K562 (cell line): Measurements from ENCODE around the gene COL4A1. TPM values are rescaled to one million over a fixed set of nuclear protein-coding genes. Genes with fewer than 3 reads are reported as not detected.
A peak's percentile ranks its signal among the peaks of the same experiment; 100 is the strongest.

Experiments
- ATAC-seq: fragments of 200-7000 bp; cut with Tn5 transposase; 3 replicates; pipeline ENCODE4 v1.9.1; 2020; ENCODE audit warnings: moderate library complexity
- BruUV-seq: library from RNA; stranded (reverse); fragments of 400-500 nt; replicated peaks from 2 replicates; lab custom pipeline; 2021; lab: Mats Ljungman, UMichigan
- CTCF ChIA-PET: fragments of 300-600 bp; formaldehyde crosslinking; extraction: SDS; loops from one replicate; lab custom pipeline; 2021; ENCODE audit warnings: low intra/inter-chr PET ratio; lab: Yijun Ruan, JAX
- POLR2A ChIA-PET: fragments of 300-600, 350-650 bp; sonication (Branson Sonifier 250); formaldehyde crosslinking; extraction: SDS; loops from one replicate; lab custom pipeline; 2021; ENCODE audit warnings: antibody characterized with exemption, inconsistent platforms; lab: Yijun Ruan, JAX
- DNase-seq, 4 experiments: peaks; one replicate each; pipeline versions ENCODE4 v3.0.0 to v3.0.0-alpha.2; 2011 to 2018; ENCODE audit warnings: low spot score in 3 of 4, mixed read lengths in 3 of 4; ENCODE audit errors: extremely low read depth in 1 of 4
- FAIRE-seq: peaks from 2 replicates; lab custom pipeline; 2011; peaks lifted over from hg19 to GRCh38; lab: Jason Lieb, UNC
- H2AFZ ChIP-seq: 2 replicates; pipeline ENCODE4 v1.6.0; 2011; ENCODE audit warnings: low read depth, low read length, control low read depth, inconsistent platforms
- H3K27ac ChIP-seq: fragments of 200-600 bp; 3 replicates; pipeline ENCODE4 v1.8.0; 2011; ENCODE audit warnings: low read depth, mild to moderate bottlenecking, control low read depth, inconsistent platforms, low read length, moderate library complexity, mixed read lengths; ENCODE audit errors: extremely low read depth
- H3K27me3 ChIP-seq, 2 experiments: fragments of 300-600 bp in 1 of 2; 2 replicates in 1 of 2; 3 replicates in 1 of 2; pipeline versions ENCODE4 v1.6.0 to v1.8.0; 2011; ENCODE audit warnings: inconsistent platforms in 2 of 2, low read length in 2 of 2, mild to moderate bottlenecking in 1 of 2, mixed read lengths in 1 of 2, moderate library complexity in 1 of 2; ENCODE audit not compliant: control insufficient read depth in 2 of 2, insufficient read depth in 2 of 2
- H3K36me3 ChIP-seq: fragments of 300-600 bp; 3 replicates; pipeline ENCODE4 v1.8.0; 2011; ENCODE audit warnings: mild to moderate bottlenecking, low read length, inconsistent platforms; ENCODE audit not compliant: control insufficient read depth, insufficient read depth
- H3K4me1 ChIP-seq, 2 experiments: fragments of 200-600 bp in 1 of 2; replicated peaks in 1 of 2; 2 replicates in 1 of 2; 3 replicates in 1 of 2; pipeline versions ENCODE4 v1.5.1 to v1.8.0; 2011; ENCODE audit warnings: inconsistent platforms in 2 of 2, low read length in 2 of 2, mild to moderate bottlenecking in 1 of 2, mixed read lengths in 1 of 2, moderate library complexity in 1 of 2; ENCODE audit not compliant: control insufficient read depth in 2 of 2, insufficient read depth in 2 of 2
- H3K4me2 ChIP-seq: 2 replicates; pipeline ENCODE4 v1.6.1; 2011; ENCODE audit warnings: low read length, control low read depth, inconsistent platforms, mixed read lengths; ENCODE audit not compliant: insufficient read depth
- H3K4me3 ChIP-seq: fragments of 200-600 bp; sonication (generic), shearing (Covaris generic); 2 replicates; pipeline ENCODE4 v1.5.1; 2016; ENCODE audit warnings: control low read depth, inconsistent platforms
- H3K79me2 ChIP-seq: fragments of 200-600 bp; 3 replicates; pipeline ENCODE4 v1.8.0; 2011; ENCODE audit warnings: low read length, inconsistent platforms; ENCODE audit not compliant: control insufficient read depth, insufficient read depth
- H3K9ac ChIP-seq, 2 experiments: 2 replicates each; pipeline versions ENCODE4 v1.6.0 to v1.6.1; 2011; ENCODE audit warnings: low read depth in 2 of 2, low read length in 2 of 2, control low read depth in 1 of 2, inconsistent platforms in 1 of 2, mild to moderate bottlenecking in 1 of 2, mixed read lengths in 1 of 2; ENCODE audit not compliant: insufficient read depth in 1 of 2
- H3K9me1 ChIP-seq: one replicate; pipeline ENCODE4 v1.6.0; 2011; ENCODE audit warnings: inconsistent platforms, mild to moderate bottlenecking, low read length, moderate library complexity; ENCODE audit not compliant: control insufficient read depth, insufficient read depth
- H3K9me3 ChIP-seq: replicated peaks from 2 replicates; pipeline ENCODE4 v1.5.1; 2011; ENCODE audit warnings: low read depth, low read length, inconsistent platforms; ENCODE audit not compliant: control insufficient read depth, insufficient read depth
- H4K20me1 ChIP-seq: replicated peaks from 2 replicates; pipeline ENCODE4 v1.6.1; 2011; ENCODE audit warnings: low read length, inconsistent platforms, mixed read lengths; ENCODE audit not compliant: control insufficient read depth, insufficient read depth
- NBN ChIP-seq: fragments of 450-650 bp; IDR thresholded peaks from 2 replicates; pipeline ENCODE4 v1.6.1; 2016; ENCODE audit warnings: low read depth, mild to moderate bottlenecking
- SMAD1 ChIP-seq: fragments of 150-350 bp; IDR thresholded peaks from 2 replicates; pipeline ENCODE4 v1.6.1; 2014; ENCODE audit warnings: low read length, low read depth; ENCODE audit not compliant: partially characterized antibody
- WGBS: fragments of 100-300 bp; shearing (Covaris generic); methylation state at CpG from one replicate; pipeline ENCODE4 v1.1.6; 2016; ENCODE audit warnings: low coverage, mixed read lengths; ENCODE audit not compliant: insufficient coverage; ENCODE audit errors: missing lambda C conversion rate; 5-methylcytosine and 5-hydroxymethylcytosine counted together
- in situ Hi-C: fragments of 300-500 bp; cut with MboI; formaldehyde crosslinking; loops from 4 replicates; pipeline ENCODE4 v1.15.0; 2018; ENCODE audit warnings: inconsistent platforms, mixed read lengths
- intact Hi-C: fragments of 100-400 bp; cut with micrococcal nuclease; formaldehyde crosslinking; loops from 2 replicates; pipeline ENCODE4 v1.14.2; 2022
- polyA plus RNA-seq, 8 experiments: library from polyadenylated mRNA; depleted of rRNA in 4 of 8; stranded (reverse) in 5 of 8; unstranded in 3 of 8; fragments of >200 nt; fragmentation: Nextera tagmentation in 2 of 8; fragmentation: Illumina TruSeq in 1 of 8; extraction: Ambion mirVana in 2 of 8; extraction: Trizol in 1 of 8; gene quantifications; 2 replicates each; pipeline versions ENCODE4 v1.2.1 to v1.2.3, GENCODE V29; 2011 to 2014; ENCODE audit warnings: inconsistent platforms in 1 of 8, missing spikeins in 1 of 8
- total RNA-seq, 7 experiments: library from RNA; depleted of rRNA in 6 of 7; stranded (reverse); fragments of >200 nt in 6 of 7; fragmentation: Illumina TruSeq in 2 of 7; extraction: Trizol in 2 of 7; gene quantifications; 2 replicates each; pipeline versions ENCODE4 v1.2.1 to v1.2.3, GENCODE V29; 2011 to 2021; ENCODE audit warnings: low replicate concordance in 1 of 7
- TF ChIP-seq, protein P1 (sequence below), 3 experiments: IDR thresholded peaks in 2 of 3; conservative IDR thresholded peaks in 1 of 3; 2 replicates each; pipeline ENCODE4 v1.5.1; 2011 to 2012; ENCODE audit warnings: low read length in 3 of 3, mild to moderate bottlenecking in 3 of 3, control low read depth in 2 of 3, improper control_type of control experiment in 1 of 3, inconsistent platforms in 1 of 3, low read depth in 1 of 3, mixed read lengths in 1 of 3, moderate library complexity in 1 of 3; ENCODE audit not compliant: insufficient read depth in 2 of 3

Gene COL4A1
- total and polyA plus RNA-seq, 9 of the 15 experiments (the other 6 are each of a cell fraction or from before 2014, with no cell fraction given): 0.35 TPM; not detected in 8

DNA sequence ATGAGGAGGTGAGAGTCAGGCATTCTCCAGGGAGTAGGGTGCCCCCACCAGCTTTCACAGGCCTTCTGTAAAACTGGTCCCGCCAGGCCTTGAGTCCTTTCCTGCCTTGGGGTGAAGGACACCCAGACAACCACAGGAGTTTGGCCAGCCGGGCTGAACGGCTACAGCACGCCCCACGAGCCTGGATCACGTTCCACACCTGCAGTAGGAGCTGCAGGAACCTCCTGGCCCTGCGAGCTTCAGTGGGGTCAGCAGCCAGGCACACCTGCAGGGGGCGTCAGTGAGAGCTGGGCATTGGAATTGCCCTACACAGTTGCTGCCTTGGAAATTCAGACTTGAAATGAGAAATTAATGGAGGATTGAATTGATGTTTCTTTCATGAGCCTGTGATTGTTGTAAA, 45.8 kb upstream of the COL4A1 start:
- Histone ChIP-seq H3K9ac (no peak overlapping the region; a peak in 1 of 4 replicates), H3K27me3 (peaks cover 0 to 8% of the 10 kb centered on the region in 2 experiments; a peak in 1 of 5 replicates), H2AFZ (no peak overlapping the region), H3K27ac (no peak overlapping the region), H3K4me1 (no peaks in the 10 kb centered on the region), H3K9me3 (no peaks in the 10 kb centered on the region), H3K4me3 (no peak overlapping the region), H3K4me2 (no peak overlapping the region), H4K20me1 (no peaks in the 10 kb centered on the region), H3K9me1 (no peaks in the 10 kb centered on the region), H3K79me2 (no peaks in the 10 kb centered on the region), H3K36me3 (no peaks in the 10 kb centered on the region)
- FAIRE-seq: no peak
- peak; percentile 55; the same call in 1 of the 3 replicates for ATAC-seq
- BruUV-seq: no TSS peak
- POLR2A ChIA-PET: interaction anchor here (0.6 kb wide), 1 partner anchor 30 kb away, joined by 4 read pairs; no protein-coding TSS in a partner anchor
- TF ChIP-seq, protein P1, sequence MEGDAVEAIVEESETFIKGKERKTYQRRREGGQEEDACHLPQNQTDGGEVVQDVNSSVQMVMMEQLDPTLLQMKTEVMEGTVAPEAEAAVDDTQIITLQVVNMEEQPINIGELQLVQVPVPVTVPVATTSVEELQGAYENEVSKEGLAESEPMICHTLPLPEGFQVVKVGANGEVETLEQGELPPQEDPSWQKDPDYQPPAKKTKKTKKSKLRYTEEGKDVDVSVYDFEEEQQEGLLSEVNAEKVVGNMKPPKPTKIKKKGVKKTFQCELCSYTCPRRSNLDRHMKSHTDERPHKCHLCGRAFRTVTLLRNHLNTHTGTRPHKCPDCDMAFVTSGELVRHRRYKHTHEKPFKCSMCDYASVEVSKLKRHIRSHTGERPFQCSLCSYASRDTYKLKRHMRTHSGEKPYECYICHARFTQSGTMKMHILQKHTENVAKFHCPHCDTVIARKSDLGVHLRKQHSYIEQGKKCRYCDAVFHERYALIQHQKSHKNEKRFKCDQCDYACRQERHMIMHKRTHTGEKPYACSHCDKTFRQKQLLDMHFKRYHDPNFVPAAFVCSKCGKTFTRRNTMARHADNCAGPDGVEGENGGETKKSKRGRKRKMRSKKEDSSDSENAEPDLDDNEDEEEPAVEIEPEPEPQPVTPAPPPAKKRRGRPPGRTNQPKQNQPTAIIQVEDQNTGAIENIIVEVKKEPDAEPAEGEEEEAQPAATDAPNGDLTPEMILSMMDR (IDR thresholded peaks at IDR 0.05 in 2 of 3, conservative IDR thresholded peaks at IDR 0.05 in 1 of 3; ENCODE audit: insufficient read depth in 2 of 3, low read depth in 1 of 3, low read length in 3 of 3): peak in 2 of 3 experiments; percentile 21 to 43; a peak in 2 of 6 replicates
- TF ChIP-seq NBN: no peak
- no peak for TF ChIP-seq SMAD1
- peak; percentile 4 to 21 (median 12) for DNase-seq
- in situ Hi-C loops: no loop called here
- CTCF ChIA-PET: no interaction called here
- WGBS: 3% methylated on average over 8 of the region's 8 CpGs
- intact Hi-C loops: no loop called here
